H9 (cell line): Measurements from ENCODE around the gene CHGA. TPM values are rescaled to one million over a fixed set of nuclear protein-coding genes. Genes with fewer than 3 reads are reported as not detected.

Source experiments
- DNase-seq: peaks from one replicate; pipeline ENCODE4 v3.0.0-alpha.2; 2017
- H2AFZ ChIP-seq: one replicate; pipeline ENCODE4 v1.6.1; 2013; ENCODE audit warnings: mild to moderate bottlenecking, low read length, control low read depth, moderate library complexity
- H2AK5ac ChIP-seq: 2 replicates; pipeline ENCODE4 v1.6.1; 2013; ENCODE audit warnings: low read length, control low read depth, mixed read lengths; ENCODE audit not compliant: insufficient read length
- H2BK120ac ChIP-seq: one replicate; pipeline ENCODE4 v1.6.1; 2013; ENCODE audit warnings: low read depth, mild to moderate bottlenecking, low read length, control low read depth, inconsistent platforms; ENCODE audit not compliant: poor library complexity, severe bottlenecking
- H2BK12ac ChIP-seq: 2 replicates; pipeline ENCODE4 v1.6.1; 2013; ENCODE audit warnings: low read length, control low read depth, mixed read lengths, low read depth; ENCODE audit not compliant: insufficient read length
- H2BK15ac ChIP-seq: 2 replicates; pipeline ENCODE4 v1.6.1; 2013; ENCODE audit warnings: low read depth, low read length, control low read depth
- H2BK20ac ChIP-seq: one replicate; pipeline ENCODE4 v1.6.1; 2013; ENCODE audit warnings: low read depth, mild to moderate bottlenecking, low read length, control low read depth, inconsistent platforms; ENCODE audit not compliant: poor library complexity, severe bottlenecking
- H2BK5ac ChIP-seq: 2 replicates; pipeline ENCODE4 v1.6.1; 2013; ENCODE audit warnings: low read length, control low read depth, mixed read lengths; ENCODE audit not compliant: insufficient read length
- H3K14ac ChIP-seq: 2 replicates; pipeline ENCODE4 v1.6.1; 2013; ENCODE audit warnings: low read length, control low read depth; ENCODE audit not compliant: insufficient read depth
- H3K18ac ChIP-seq: 2 replicates; pipeline ENCODE4 v1.6.1; 2013; ENCODE audit warnings: low read depth, mild to moderate bottlenecking, mixed read lengths, low read length, control low read depth; ENCODE audit not compliant: insufficient read length
- H3K23ac ChIP-seq: 2 replicates; pipeline ENCODE4 v1.6.1; 2013; ENCODE audit warnings: low read length, control low read depth, mixed read lengths, low read depth; ENCODE audit not compliant: insufficient read length
- H3K23me2 ChIP-seq: 2 replicates; pipeline ENCODE4 v1.6.1; 2013; ENCODE audit warnings: low read depth, mild to moderate bottlenecking, mixed read lengths, low read length, control low read depth; ENCODE audit not compliant: insufficient read length, poor library complexity, severe bottlenecking
- H3K27ac ChIP-seq: 2 replicates; pipeline ENCODE4 v1.5.1; 2013; ENCODE audit warnings: low read length, control low read depth, mixed read lengths, low read depth; ENCODE audit not compliant: insufficient read length
- H3K27me3 ChIP-seq: 2 replicates; pipeline ENCODE4 v1.6.1; 2013; ENCODE audit warnings: low read length, control low read depth, inconsistent platforms; ENCODE audit not compliant: insufficient read depth
- H3K4ac ChIP-seq: 2 replicates; pipeline ENCODE4 v1.6.1; 2013; ENCODE audit warnings: low read depth, mild to moderate bottlenecking, control low read depth, inconsistent platforms, low read length, moderate library complexity
- H3K4me1 ChIP-seq: 2 replicates; pipeline ENCODE4 v1.6.1; 2013; ENCODE audit warnings: low read length, control low read depth, inconsistent platforms; ENCODE audit not compliant: insufficient read depth
- H3K4me2 ChIP-seq: 2 replicates; pipeline ENCODE4 v1.6.1; 2013; ENCODE audit warnings: low read length, control low read depth, mixed read lengths; ENCODE audit not compliant: insufficient read length, insufficient read depth
- H3K56ac ChIP-seq: 2 replicates; pipeline ENCODE4 v1.6.1; 2013; ENCODE audit warnings: low read depth, mild to moderate bottlenecking, mixed read lengths, low read length, control low read depth; ENCODE audit not compliant: insufficient read length
- H3K79me1 ChIP-seq: 2 replicates; pipeline ENCODE4 v1.6.1; 2013; ENCODE audit warnings: low read depth, mild to moderate bottlenecking, moderate library complexity, low read length, control low read depth, inconsistent platforms; ENCODE audit not compliant: insufficient read depth, poor library complexity, severe bottlenecking
- H3K79me2 ChIP-seq: 2 replicates; pipeline ENCODE4 v1.6.1; 2013; ENCODE audit warnings: low read length, control low read depth, inconsistent platforms; ENCODE audit not compliant: insufficient read depth
- H3K9ac ChIP-seq: 2 replicates; pipeline ENCODE4 v1.6.1; 2013; ENCODE audit warnings: low read length, control low read depth, mixed read lengths; ENCODE audit not compliant: insufficient read length; ENCODE audit errors: extremely low read depth
- H3K9me3 ChIP-seq: one replicate; pipeline ENCODE4 v1.6.1; 2013; ENCODE audit warnings: low read depth, low read length, inconsistent platforms; ENCODE audit not compliant: control insufficient read depth
- H3T11ph ChIP-seq: one replicate; pipeline ENCODE4 v1.6.1; 2013; ENCODE audit warnings: mild to moderate bottlenecking, low read length, control low read depth, inconsistent platforms
- H4K20me1 ChIP-seq: one replicate; pipeline ENCODE4 v1.6.1; 2013; ENCODE audit not compliant: control insufficient read depth, insufficient read length, insufficient read depth
- H4K5ac ChIP-seq: 2 replicates; pipeline ENCODE4 v1.6.1; 2013; ENCODE audit warnings: low read depth, mild to moderate bottlenecking, mixed read lengths, low read length, control low read depth; ENCODE audit not compliant: insufficient read length
- H4K8ac ChIP-seq: replicated peaks from 2 replicates; pipeline ENCODE4 v1.6.1; 2013; ENCODE audit warnings: low read length, control low read depth, mixed read lengths, low read depth; ENCODE audit not compliant: insufficient read length
- H4K91ac ChIP-seq: 2 replicates; pipeline ENCODE4 v1.6.1; 2013; ENCODE audit warnings: low read depth, mild to moderate bottlenecking, moderate library complexity, mixed read lengths, low read length, control low read depth; ENCODE audit not compliant: insufficient read length
- H3K27ac Mint-ChIP-seq, 3 experiments: 2 replicates in 2 of 3; 3 replicates in 1 of 3; pipeline ENCODE4 v1.8.0; 2020 to 2021; ENCODE audit warnings: mixed read lengths in 3 of 3, mild to moderate bottlenecking in 1 of 3, moderate library complexity in 1 of 3
- H3K27me3 Mint-ChIP-seq: 2 replicates; pipeline ENCODE4 v1.8.0; 2021; ENCODE audit warnings: low read depth, mild to moderate bottlenecking, moderate library complexity, mixed read lengths
- H3K36me3 Mint-ChIP-seq, 3 experiments: 2 replicates in 2 of 3; 3 replicates in 1 of 3; pipeline ENCODE4 v1.8.0; 2020 to 2021; ENCODE audit warnings: low read depth in 3 of 3, mixed read lengths in 3 of 3; ENCODE audit not compliant: insufficient read depth in 1 of 3
- H3K4me1 Mint-ChIP-seq, 2 experiments: 2 replicates each; pipeline ENCODE4 v1.8.0; 2020; ENCODE audit warnings: mixed read lengths in 2 of 2
- H3K4me3 Mint-ChIP-seq, 2 experiments: 2 replicates in 1 of 2; 3 replicates in 1 of 2; pipeline ENCODE4 v1.8.0; 2020 to 2021; ENCODE audit warnings: mild to moderate bottlenecking in 2 of 2, mixed read lengths in 2 of 2, moderate library complexity in 1 of 2
- H3K9me3 Mint-ChIP-seq, 2 experiments: 2 replicates in 1 of 2; 3 replicates in 1 of 2; pipeline ENCODE4 v1.8.0; 2020; ENCODE audit warnings: mild to moderate bottlenecking in 2 of 2, mixed read lengths in 2 of 2, moderate library complexity in 1 of 2
- WGBS: extraction: QIAGEN DNeasy Blood & Tissue Kit; methylation state at CpG from one replicate; pipeline ENCODE4 v1.1.7; 2013; ENCODE audit warnings: missing lambda C conversion rate, low lambda C conversion rate, mixed read lengths; ENCODE audit not compliant: insufficient read length; ENCODE audit errors: extremely low coverage; 5-methylcytosine and 5-hydroxymethylcytosine counted together
- total RNA-seq: library from RNA; stranded (reverse); gene quantifications from 2 replicates; pipeline ENCODE4 v1.2.1, GENCODE V29; 2021
- TF ChIP-seq, protein P1 (sequence below): fragments of 200-600 bp; sonication (generic); conservative IDR thresholded peaks from 3 replicates; pipeline ENCODE4 v1.8.0; 2021; ENCODE audit warnings: antibody characterized with exemption, mild to moderate bottlenecking

CHGA gene
- total RNA-seq, 1 experiment from 2014 or later, result 6.7 TPM

DNA sequence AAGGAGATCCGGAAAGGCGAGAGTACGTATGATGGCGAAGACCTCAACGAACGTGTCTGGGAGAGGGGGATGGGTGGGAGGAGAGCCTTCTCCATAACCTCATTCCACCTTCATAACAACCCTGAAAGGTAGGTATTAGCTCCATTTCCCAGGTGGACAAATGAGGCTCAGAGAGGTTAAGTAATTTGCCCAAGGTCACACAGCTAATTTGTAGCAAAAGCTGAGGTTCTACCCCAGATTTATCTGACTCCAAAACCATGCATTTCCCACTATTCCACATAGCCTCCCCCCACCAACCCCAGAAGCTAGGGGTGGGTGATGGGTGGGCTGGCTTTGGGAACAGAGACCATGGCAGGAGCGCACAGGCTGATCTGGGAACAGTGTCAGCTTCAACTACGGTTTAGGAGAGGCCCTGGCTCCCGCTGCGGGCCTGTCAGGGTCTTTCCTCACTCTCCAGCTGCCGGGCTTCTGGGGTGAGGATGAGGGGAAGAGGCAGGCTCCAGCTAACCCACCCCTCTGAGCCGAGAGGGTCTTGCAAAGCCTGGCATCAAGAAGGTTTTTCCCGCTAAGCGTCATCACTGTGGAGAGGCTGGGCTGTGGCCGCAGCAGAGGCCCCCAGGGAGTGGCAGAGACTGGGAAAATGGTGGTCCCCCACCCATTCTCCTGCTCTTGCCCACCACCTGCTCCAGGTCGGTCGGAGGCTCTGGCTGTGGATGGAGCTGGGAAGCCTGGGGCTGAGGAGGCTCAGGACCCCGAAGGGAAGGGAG is 8.9 kb downstream of the CHGA start:
- H3K79me1 ChIP-seq, result no peaks in the 10 kb centered on the region
- H3K56ac ChIP-seq, result no peak overlapping the region
- H2AFZ ChIP-seq, result no peak overlapping the region
- H3K23me2 ChIP-seq, result no peaks in the 10 kb centered on the region
- no peaks in the 10 kb centered on the region for H3K27me3 ChIP-seq
- TF ChIP-seq, protein P1, sequence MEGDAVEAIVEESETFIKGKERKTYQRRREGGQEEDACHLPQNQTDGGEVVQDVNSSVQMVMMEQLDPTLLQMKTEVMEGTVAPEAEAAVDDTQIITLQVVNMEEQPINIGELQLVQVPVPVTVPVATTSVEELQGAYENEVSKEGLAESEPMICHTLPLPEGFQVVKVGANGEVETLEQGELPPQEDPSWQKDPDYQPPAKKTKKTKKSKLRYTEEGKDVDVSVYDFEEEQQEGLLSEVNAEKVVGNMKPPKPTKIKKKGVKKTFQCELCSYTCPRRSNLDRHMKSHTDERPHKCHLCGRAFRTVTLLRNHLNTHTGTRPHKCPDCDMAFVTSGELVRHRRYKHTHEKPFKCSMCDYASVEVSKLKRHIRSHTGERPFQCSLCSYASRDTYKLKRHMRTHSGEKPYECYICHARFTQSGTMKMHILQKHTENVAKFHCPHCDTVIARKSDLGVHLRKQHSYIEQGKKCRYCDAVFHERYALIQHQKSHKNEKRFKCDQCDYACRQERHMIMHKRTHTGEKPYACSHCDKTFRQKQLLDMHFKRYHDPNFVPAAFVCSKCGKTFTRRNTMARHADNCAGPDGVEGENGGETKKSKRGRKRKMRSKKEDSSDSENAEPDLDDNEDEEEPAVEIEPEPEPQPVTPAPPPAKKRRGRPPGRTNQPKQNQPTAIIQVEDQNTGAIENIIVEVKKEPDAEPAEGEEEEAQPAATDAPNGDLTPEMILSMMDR, result no peak
- H3K9me3 ChIP-seq, result no peaks in the 10 kb centered on the region
- H3K4me1 ChIP-seq, result no peaks in the 10 kb centered on the region
- H3K14ac ChIP-seq, result no peak overlapping the region; the same call in 1 of the 2 replicates
- H2BK5ac ChIP-seq, result no peak overlapping the region
- no peak overlapping the region for H3K27ac Mint-ChIP-seq
- H3K23ac ChIP-seq, result no peak overlapping the region
- no peak overlapping the region for H2BK20ac ChIP-seq
- H4K20me1 ChIP-seq, result no peaks in the 10 kb centered on the region
- no peaks in the 10 kb centered on the region for H3K79me2 ChIP-seq
- H3K4ac ChIP-seq, result no peak overlapping the region
- H3K36me3 Mint-ChIP-seq, result peaks cover 0 to 3% (median 0%) of the 10 kb centered on the region in 3 experiments; a peak in 3 of 7 replicates
- no peak overlapping the region for H2AK5ac ChIP-seq
- H3K4me3 Mint-ChIP-seq, result no peak overlapping the region
- H4K8ac ChIP-seq, result no peak overlapping the region
- no peak for DNase-seq
- no peak overlapping the region for H2BK12ac ChIP-seq
- H3K27me3 Mint-ChIP-seq, result peaks cover 2% of the 10 kb centered on the region
- no CpG with 5 or more reads among the region's 18 CpGs for WGBS
- H3K4me2 ChIP-seq, result no peak overlapping the region
- no peak overlapping the region for H2BK15ac ChIP-seq
- H3K9me3 Mint-ChIP-seq, result no peaks in the 10 kb centered on the region; a peak in 1 of 5 replicates
- H4K5ac ChIP-seq, result no peak overlapping the region
- no peak overlapping the region for H3K9ac ChIP-seq
- H3K18ac ChIP-seq, result no peak overlapping the region
- no peak overlapping the region for H4K91ac ChIP-seq
- H3T11ph ChIP-seq, result no peak overlapping the region
- H3K4me1 Mint-ChIP-seq, result no peaks in the 10 kb centered on the region
- no peak overlapping the region for H2BK120ac ChIP-seq
- no peak overlapping the region for H3K27ac ChIP-seq
